ENCODE data around the gene ZNF141. TPM values are rescaled to one million over a fixed set of nuclear protein-coding genes. Genes with fewer than 3 reads are reported as not detected.
"Not testable (repeated sequence)": the region's sequence is repeated elsewhere in the genome, so short reads cannot be mapped to it uniquely, and the experiment has no call there.

The ZNF141 gene
- total RNA-seq (2012; rRNA removed) = 10.7 and 11.2 TPM in 2 replicates

GRCh38 chr4:337143-337931, at the start of gene ZNF141:
Gene ZNF141 (plus strand): TSS chr4:337814. CDS start chr4:337984, 170 bp downstream.
- H3K27me3 ChIP-seq (ENCODE audit: control insufficient read depth, insufficient read depth, low read length) = no peaks in the 10 kb centered on the region
- peak within 1 kb of the TSS; percentile 92 for H3K4me3 ChIP-seq (ENCODE audit: low read length)
- H3K9ac ChIP-seq (ENCODE audit: low read depth, low read length) = peak within 1 kb of the TSS; percentile 91
- peak within 1 kb of the TSS; percentile 95 for H3K4me2 ChIP-seq (ENCODE audit: low read length)
- H3K36me3 ChIP-seq (ENCODE audit: insufficient read depth, low read length) = peaks cover 11% of the 10 kb centered on the region
- H3K9me3 ChIP-seq (replicated peaks; ENCODE audit: low read length) = peaks cover 5% of the 10 kb centered on the region
- H3K4me1 ChIP-seq (ENCODE audit: control insufficient read depth, insufficient read depth, low read length) = peaks cover 7% of the 10 kb centered on the region

DNA sequence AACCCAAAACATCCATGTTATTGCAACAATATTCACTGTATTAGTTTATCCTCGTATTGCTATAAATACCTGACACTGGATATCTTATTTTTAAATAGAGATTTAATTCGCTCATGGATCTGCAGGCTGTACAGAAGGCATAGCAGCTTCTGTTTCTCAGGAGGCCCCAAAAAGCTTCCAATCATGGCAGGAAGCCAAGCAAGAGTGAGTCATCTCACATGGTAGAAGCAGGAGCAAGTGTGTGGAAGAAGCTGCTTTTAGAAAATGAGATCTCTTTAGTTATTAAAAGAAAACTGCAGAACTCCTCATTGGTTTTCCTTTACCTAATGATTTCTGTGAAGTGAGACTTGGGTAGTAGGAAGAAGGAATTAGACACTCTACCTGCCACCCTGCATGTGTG, 48.7 kb upstream of the ZNF141 start:
- no peaks in the 10 kb centered on the region for H3K36me3 ChIP-seq (ENCODE audit: insufficient read depth, low read length)
- H3K4me2 ChIP-seq (ENCODE audit: low read length) = no peak overlapping the region
- H3K4me1 ChIP-seq (ENCODE audit: control insufficient read depth, insufficient read depth, low read length) = no peaks in the 10 kb centered on the region
- H3K9ac ChIP-seq (ENCODE audit: low read depth, low read length) = no peak overlapping the region
- no peak overlapping the region for H3K4me3 ChIP-seq (ENCODE audit: low read length)
- no peaks in the 10 kb centered on the region for H3K27me3 ChIP-seq (ENCODE audit: control insufficient read depth, insufficient read depth, low read length)
- peaks cover 6% of the 10 kb centered on the region for H3K9me3 ChIP-seq (replicated peaks; ENCODE audit: low read length)

GRCh38 chr4:294732-295131, 42.9 kb upstream of the ZNF141 start:
- no peaks in the 10 kb centered on the region for H3K4me1 ChIP-seq (ENCODE audit: control insufficient read depth, insufficient read depth, low read length)
- H3K4me2 ChIP-seq (ENCODE audit: low read length) = no peak overlapping the region
- H3K27me3 ChIP-seq (ENCODE audit: control insufficient read depth, insufficient read depth, low read length) = no peaks in the 10 kb centered on the region
- peaks cover 2% of the 10 kb centered on the region for H3K9me3 ChIP-seq (replicated peaks; ENCODE audit: low read length)
- H3K9ac ChIP-seq (ENCODE audit: low read depth, low read length) = no peak overlapping the region
- no peak overlapping the region for H3K4me3 ChIP-seq (ENCODE audit: low read length)
- no peaks in the 10 kb centered on the region for H3K36me3 ChIP-seq (ENCODE audit: insufficient read depth, low read length)

GRCh38 chr4:302381-302780, 35.2 kb upstream of the ZNF141 start:
- Histone ChIP-seq H3K9ac (ENCODE audit: low read depth, low read length) (no peak overlapping the region), H3K36me3 (ENCODE audit: insufficient read depth, low read length) (no peaks in the 10 kb centered on the region), H3K4me2 (ENCODE audit: low read length) (no peak overlapping the region), H3K9me3 (replicated peaks; ENCODE audit: low read length) (peaks cover 2% of the 10 kb centered on the region), H3K4me3 (ENCODE audit: low read length) (no peak overlapping the region), H3K27me3 (ENCODE audit: control insufficient read depth, insufficient read depth, low read length) (no peaks in the 10 kb centered on the region), H3K4me1 (ENCODE audit: control insufficient read depth, insufficient read depth, low read length) (no peaks in the 10 kb centered on the region)

GRCh38 chr4:304516-304915, 33.1 kb upstream of the ZNF141 start:
- not testable (repeated sequence) for H3K4me1 ChIP-seq (ENCODE audit: control insufficient read depth, insufficient read depth, low read length); H3K4me3 ChIP-seq (ENCODE audit: low read length); H3K36me3 ChIP-seq (ENCODE audit: insufficient read depth, low read length); H3K9me3 ChIP-seq (replicated peaks; ENCODE audit: low read length); H3K4me2 ChIP-seq (ENCODE audit: low read length); H3K9ac ChIP-seq (ENCODE audit: low read depth, low read length); H3K27me3 ChIP-seq (ENCODE audit: control insufficient read depth, insufficient read depth, low read length)

DNA sequence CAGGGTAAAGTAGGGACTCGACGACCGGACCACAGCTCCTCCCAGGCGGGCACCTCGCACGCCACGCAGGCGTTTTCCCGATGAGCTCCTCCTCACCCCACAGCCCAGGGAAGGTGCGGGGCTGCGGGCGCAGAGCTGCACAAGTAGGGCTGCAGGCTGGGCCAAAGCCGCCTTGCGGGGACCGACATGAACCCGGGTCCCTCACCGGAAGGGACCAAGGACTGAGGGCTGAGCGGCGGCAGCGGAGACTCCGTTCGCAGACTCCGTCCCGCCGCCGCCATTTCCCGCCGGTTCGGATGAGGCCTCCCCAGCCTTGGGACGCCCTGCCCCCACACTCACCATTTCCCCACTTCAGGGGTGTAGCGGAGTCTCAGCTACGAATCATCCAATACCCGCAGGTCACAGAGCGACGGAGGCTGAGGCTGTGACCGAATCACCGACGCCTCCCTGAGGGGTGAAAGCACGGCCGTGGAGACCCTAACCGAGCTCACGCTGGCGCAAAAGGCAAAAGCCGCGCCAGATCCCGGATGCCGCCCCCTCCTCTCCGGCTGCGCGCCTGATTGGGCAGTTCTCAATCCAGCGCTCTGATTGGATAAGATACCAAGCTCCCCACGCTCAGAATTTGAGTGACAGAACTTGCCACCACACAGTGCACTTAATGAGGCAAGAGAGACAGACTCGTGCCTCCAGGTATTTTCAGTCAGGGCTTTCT, 32.5 kb upstream of the ZNF141 start, which contains the start of gene ZNF732:
TSS of gene ZNF732 (minus strand) at position 506 of the 712 bp plus-strand sequence. CDS start at position 342, 164 bp downstream.
- H3K4me2 ChIP-seq (ENCODE audit: low read length) = peak within 1 kb of the TSS; percentile 49
- no peak within 1 kb of the TSS for H3K4me3 ChIP-seq (ENCODE audit: low read length)
- no peaks in the 10 kb centered on the region for H3K27me3 ChIP-seq (ENCODE audit: control insufficient read depth, insufficient read depth, low read length)
- H3K36me3 ChIP-seq (ENCODE audit: insufficient read depth, low read length) = no peaks in the 10 kb centered on the region
- H3K4me1 ChIP-seq (ENCODE audit: control insufficient read depth, insufficient read depth, low read length) = no peaks in the 10 kb centered on the region
- no peaks in the 10 kb centered on the region for H3K9me3 ChIP-seq (replicated peaks; ENCODE audit: low read length)
- no peak within 1 kb of the TSS for H3K9ac ChIP-seq (ENCODE audit: low read depth, low read length)

- Histone ChIP-seq H3K9me3 (replicated peaks; ENCODE audit: low read length) (peaks cover 3% of the 10 kb centered on the region), H3K36me3 (ENCODE audit: insufficient read depth, low read length) (no peaks in the 10 kb centered on the region), H3K4me3 (ENCODE audit: low read length) (no peak overlapping the region), H3K4me1 (ENCODE audit: control insufficient read depth, insufficient read depth, low read length) (no peaks in the 10 kb centered on the region), H3K9ac (ENCODE audit: low read depth, low read length) (no peak overlapping the region), H3K27me3 (ENCODE audit: control insufficient read depth, insufficient read depth, low read length) (no peaks in the 10 kb centered on the region), H3K4me2 (ENCODE audit: low read length) (no peak overlapping the region)
Observed at GRCh38 chr4:306551-306961, 31.1 kb upstream of the ZNF141 start.

DNA sequence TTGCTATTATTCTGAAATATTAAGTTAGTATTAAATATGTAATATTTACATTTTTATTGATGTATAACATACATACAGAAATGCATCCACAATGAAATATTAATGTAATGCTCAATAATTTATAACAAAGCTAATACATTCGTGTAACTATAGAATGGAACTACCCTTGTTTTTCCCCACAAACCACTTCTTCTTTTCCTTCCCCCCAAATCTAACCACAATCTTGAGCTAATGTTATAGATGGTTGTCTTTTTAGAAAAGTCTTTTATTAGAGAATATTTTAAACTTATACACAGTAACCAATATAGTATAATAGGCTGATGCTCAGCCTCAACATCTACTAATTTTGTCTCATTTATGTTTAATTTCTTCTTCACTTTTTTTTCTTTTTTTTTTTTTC, 27.8 kb upstream of the ZNF141 start:
- H3K4me2 ChIP-seq (ENCODE audit: low read length) = no peak overlapping the region
- no peak overlapping the region for H3K4me3 ChIP-seq (ENCODE audit: low read length)
- H3K27me3 ChIP-seq (ENCODE audit: control insufficient read depth, insufficient read depth, low read length) = no peaks in the 10 kb centered on the region
- H3K9ac ChIP-seq (ENCODE audit: low read depth, low read length) = no peak overlapping the region
- H3K4me1 ChIP-seq (ENCODE audit: control insufficient read depth, insufficient read depth, low read length) = no peaks in the 10 kb centered on the region
- no peaks in the 10 kb centered on the region for H3K36me3 ChIP-seq (ENCODE audit: insufficient read depth, low read length)
- peaks cover 3% of the 10 kb centered on the region for H3K9me3 ChIP-seq (replicated peaks; ENCODE audit: low read length)

DNA sequence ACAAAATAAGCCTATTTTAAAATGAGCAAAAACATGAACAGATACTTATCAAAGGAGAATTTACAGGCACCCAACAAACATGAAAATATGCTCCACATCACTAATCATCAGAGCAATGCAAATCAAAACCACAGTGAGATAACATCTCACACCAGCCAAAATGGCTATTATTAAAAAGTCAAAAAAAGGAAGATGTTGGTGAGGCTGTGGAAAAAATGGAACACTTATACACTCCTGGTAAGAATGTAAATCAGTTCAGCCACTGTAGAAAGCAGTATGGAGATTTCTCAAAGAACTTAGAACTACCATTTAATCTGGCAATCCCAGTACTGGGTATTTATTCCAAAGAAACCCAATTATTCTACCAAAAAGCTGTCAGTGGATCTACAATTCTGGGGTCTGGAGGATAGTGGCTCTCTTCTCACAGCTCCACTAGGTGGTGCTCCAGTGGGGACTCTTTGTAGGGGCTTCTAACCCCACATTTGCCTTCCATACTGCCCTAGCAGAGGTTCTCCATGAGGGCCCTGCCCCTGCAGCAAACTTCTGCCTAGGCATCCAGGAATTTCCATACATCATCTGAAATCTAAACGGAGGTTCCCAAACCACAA, 23.2 kb upstream of the ZNF141 start:
- Histone ChIP-seq H3K4me1 (ENCODE audit: control insufficient read depth, insufficient read depth, low read length) (no peaks in the 10 kb centered on the region), H3K36me3 (ENCODE audit: insufficient read depth, low read length) (no peaks in the 10 kb centered on the region), H3K9me3 (replicated peaks; ENCODE audit: low read length) (peaks cover 3% of the 10 kb centered on the region), H3K9ac (ENCODE audit: low read depth, low read length) (no peak overlapping the region), H3K27me3 (ENCODE audit: control insufficient read depth, insufficient read depth, low read length) (no peaks in the 10 kb centered on the region), H3K4me2 (ENCODE audit: low read length) (no peak overlapping the region), H3K4me3 (ENCODE audit: low read length) (no peak overlapping the region)

- H3K9ac ChIP-seq (ENCODE audit: low read depth, low read length) = no peak overlapping the region
- H3K27me3 ChIP-seq (ENCODE audit: control insufficient read depth, insufficient read depth, low read length) = no peaks in the 10 kb centered on the region
- H3K4me3 ChIP-seq (ENCODE audit: low read length) = no peak overlapping the region
Observed at GRCh38 chr4:328729-329128, 8.9 kb upstream of the ZNF141 start.

DNA sequence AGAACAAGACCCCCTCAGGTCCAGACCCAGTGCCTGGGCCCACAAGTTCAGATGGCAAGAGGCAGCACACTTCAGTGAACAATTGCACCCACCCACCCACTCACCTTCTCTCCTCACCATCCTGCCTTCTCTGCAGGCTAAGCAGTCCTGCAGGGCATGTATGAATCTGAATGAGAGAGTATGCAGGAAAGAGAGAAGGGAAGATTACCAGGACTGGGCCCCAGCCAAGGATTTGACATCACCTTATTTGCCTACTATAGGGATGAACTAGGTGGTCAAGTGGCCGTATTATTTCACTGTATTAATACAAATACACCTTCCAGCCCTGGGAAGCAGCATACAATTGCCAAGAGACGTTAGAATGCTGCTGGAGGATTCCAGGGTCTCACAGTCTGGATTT, 2.1 kb upstream of the ZNF141 start:
- Histone ChIP-seq H3K4me1 (ENCODE audit: control insufficient read depth, insufficient read depth, low read length) (peaks cover 7% of the 10 kb centered on the region), H3K27me3 (ENCODE audit: control insufficient read depth, insufficient read depth, low read length) (no peaks in the 10 kb centered on the region), H3K4me2 (ENCODE audit: low read length) (no peak overlapping the region), H3K9ac (ENCODE audit: low read depth, low read length) (no peak overlapping the region), H3K9me3 (replicated peaks; ENCODE audit: low read length) (no peaks in the 10 kb centered on the region), H3K4me3 (ENCODE audit: low read length) (no peak overlapping the region), H3K36me3 (ENCODE audit: insufficient read depth, low read length) (peaks cover 6% of the 10 kb centered on the region)

More at GRCh38 chr4:328729-329128, 8.9 kb upstream of the ZNF141 start:
- H3K4me1 ChIP-seq (ENCODE audit: control insufficient read depth, insufficient read depth, low read length) = no peaks in the 10 kb centered on the region
- no peaks in the 10 kb centered on the region for H3K36me3 ChIP-seq (ENCODE audit: insufficient read depth, low read length)
- H3K4me2 ChIP-seq (ENCODE audit: low read length) = no peak overlapping the region
- H3K9me3 ChIP-seq (replicated peaks; ENCODE audit: low read length) = no peaks in the 10 kb centered on the region

All from skeletal muscle satellite cell (primary cell).